Stimulated activated CD8-positive, alpha-beta memory T cell treated with anti-CD3 and anti-CD28 coated beads, Interleukin-15, amount 100 ng/mL, for 24 hours (primary cell): ENCODE measurements around the gene CFAP73.
"Not testable (repeated sequence)": the region's sequence is repeated elsewhere in the genome, so short reads cannot be mapped to it uniquely, and the experiment has no call there.

Source experiments
- DNase-seq: peaks from one replicate; pipeline ENCODE4 v3.0.0-alpha.2; 2020; ENCODE audit warnings: low read depth

Gene CFAP73

GRCh38 chr12:113119980-113120669 is 29.4 kb upstream of the CFAP73 start:
- DNase-seq: no peak

- DNase-seq: no peak
Observed at GRCh38 chr12:113120670-113121370, 28.7 kb upstream of the CFAP73 start.

- DNase-seq: no peak
Observed at GRCh38 chr12:113127791-113128199, 21.7 kb upstream of the CFAP73 start.

- no peak for DNase-seq
Observed at GRCh38 chr12:113128802-113129663, 20.5 kb upstream of the CFAP73 start.

- no peak for DNase-seq
Observed at GRCh38 chr12:113129664-113130456, 19.7 kb upstream of the CFAP73 start.

- no peak for DNase-seq
Observed at GRCh38 chr12:113130457-113131135, 18.9 kb upstream of the CFAP73 start.

GRCh38 chr12:113131556-113131955 is 18.0 kb upstream of the CFAP73 start:
- DNase-seq: no peak

- DNase-seq: no peak
Observed at GRCh38 chr12:113133036-113133435, 16.5 kb upstream of the CFAP73 start.

- DNase-seq: no peak
Observed at GRCh38 chr12:113133666-113134065, 15.9 kb upstream of the CFAP73 start.

GRCh38 chr12:113134071-113134470 is 15.5 kb upstream of the CFAP73 start:
- DNase-seq: no peak

- DNase-seq: no peak
Observed at GRCh38 chr12:113134521-113134951, 15.0 kb upstream of the CFAP73 start.

- DNase-seq: peak; percentile 51
Observed at GRCh38 chr12:113135178-113136127, 14.1 kb upstream of the CFAP73 start, which contains the start of gene RASAL1. Gene RASAL1 (minus strand): TSS chr12:113135761. CDS start chr12:113135462, 299 bp downstream.

GRCh38 chr12:113136128-113136989 is 13.2 kb upstream of the CFAP73 start:
- DNase-seq: no peak

- no peak for DNase-seq
Observed at GRCh38 chr12:113136990-113137511, 12.5 kb upstream of the CFAP73 start.

GRCh38 chr12:113137861-113138783 is 11.4 kb upstream of the CFAP73 start:
- DNase-seq: no peak

- no peak for DNase-seq
Observed at GRCh38 chr12:113138826-113139225, 10.7 kb upstream of the CFAP73 start.

- DNase-seq: no peak
Observed at GRCh38 chr12:113140706-113141105, 8.8 kb upstream of the CFAP73 start.

- DNase-seq: not testable (repeated sequence)
Observed at GRCh38 chr12:113141716-113142115, 7.8 kb upstream of the CFAP73 start.
